ENCODE data around the gene MANF. TPM values are rescaled to one million over a fixed set of nuclear protein-coding genes. Genes with fewer than 3 reads are reported as not detected.

The MANF gene
- total RNA-seq, 1 donor from 2014 or later, result 75.7 TPM

GRCh38 chr3:51390246-51391074, 5.4 kb downstream of the MANF start:
- no peak for DNase-seq (ENCODE audit: low read depth in 2 of 2)

- peak; percentile 90 to 96 for DNase-seq (ENCODE audit: low read depth in 2 of 2)
Measured at GRCh38 chr3:51391075-51391565, 6.0 kb downstream of the MANF start, which contains the start of gene RBM15B. RBM15B (plus strand) TSS chr3:51391285; CDS start chr3:51391400, 115 bp downstream.

GRCh38 chr3:51391566-51392354, 6.7 kb downstream of the MANF start:
- peak; percentile 11 to 57 for DNase-seq (ENCODE audit: low read depth in 2 of 2)

- no peak for DNase-seq (ENCODE audit: low read depth in 2 of 2)
Measured at GRCh38 chr3:51392355-51393133, 7.5 kb downstream of the MANF start.

- no peak for DNase-seq (ENCODE audit: low read depth in 2 of 2)
Measured at GRCh38 chr3:51393134-51393495, 8.0 kb downstream of the MANF start.

GRCh38 chr3:51393564-51393963, 8.5 kb downstream of the MANF start:
- no peak for DNase-seq (ENCODE audit: low read depth in 2 of 2)

GRCh38 chr3:51394541-51394940, 9.4 kb downstream of the MANF start:
- DNase-seq (ENCODE audit: low read depth in 2 of 2), result no peak

GRCh38 chr3:51395493-51396213, 10.6 kb downstream of the MANF start:
- DNase-seq (ENCODE audit: low read depth in 2 of 2), result no peak

GRCh38 chr3:51396401-51396800, 11.3 kb downstream of the MANF start:
- no peak for DNase-seq (ENCODE audit: low read depth in 2 of 2)

- DNase-seq (ENCODE audit: low read depth in 2 of 2), result no peak
Measured at GRCh38 chr3:51397392-51397791, 12.3 kb downstream of the MANF start.

- DNase-seq (ENCODE audit: low read depth in 2 of 2), result no peak
Measured at GRCh38 chr3:51398595-51399310, 13.7 kb downstream of the MANF start.

GRCh38 chr3:51400166-51400565, 15.1 kb downstream of the MANF start:
- DNase-seq (ENCODE audit: low read depth in 2 of 2), result no peak

- DNase-seq (ENCODE audit: low read depth in 2 of 2), result no peak
Measured at GRCh38 chr3:51401735-51402134, 16.6 kb downstream of the MANF start.

- DNase-seq (ENCODE audit: low read depth in 2 of 2), result no peak
Measured at GRCh38 chr3:51403675-51404074, 18.6 kb downstream of the MANF start.

GRCh38 chr3:51408021-51408420, 22.9 kb downstream of the MANF start:
- DNase-seq (ENCODE audit: low read depth in 2 of 2), result no peak

GRCh38 chr3:51408813-51409212, 23.7 kb downstream of the MANF start:
- DNase-seq (ENCODE audit: low read depth in 2 of 2), result no peak

GRCh38 chr3:51422211-51422610, 37.1 kb downstream of the MANF start:
- peak in 1 of 2 donors; percentile 39 for DNase-seq (ENCODE audit: low read depth in 2 of 2)

GRCh38 chr3:51426921-51427320, 41.8 kb downstream of the MANF start:
- no peak for DNase-seq (ENCODE audit: low read depth in 2 of 2)

GRCh38 chr3:51429138-51429537, 44.0 kb downstream of the MANF start:
- DNase-seq (ENCODE audit: low read depth in 2 of 2), result no peak

- no peak for DNase-seq (ENCODE audit: low read depth in 2 of 2)
Measured at GRCh38 chr3:51434110-51434509, 49.0 kb downstream of the MANF start.

Data from dermis microvascular lymphatic vessel endothelial cell (primary cell).